Endometrium (tissue), 2 donors: Measurements from ENCODE around the gene USP31.

Experiments used
- FAIRE-seq: peaks from 2 replicates; lab custom pipeline; 2012; peaks lifted over from hg19 to GRCh38; lab: Jason Lieb, UNC
- donor health status: control.
- donor health status: control.

The USP31 gene

GRCh38 chr16:23059433-23059832 lies 89.8 kb downstream of the USP31 start:
- FAIRE-seq, result no peak

- FAIRE-seq, result no peak
Observed at GRCh38 chr16:23058576-23058975, 90.7 kb downstream of the USP31 start.

- no peak for FAIRE-seq
Observed at GRCh38 chr16:23057013-23057596, 92.1 kb downstream of the USP31 start.

GRCh38 chr16:23055481-23055880 lies 93.8 kb downstream of the USP31 start:
- FAIRE-seq, result no peak

- FAIRE-seq, result no peak
Observed at GRCh38 chr16:23052908-23053580, 96.2 kb downstream of the USP31 start.

GRCh38 chr16:23052221-23052620 lies 97.0 kb downstream of the USP31 start:
- no peak for FAIRE-seq

GRCh38 chr16:23051587-23051986 lies 97.7 kb downstream of the USP31 start:
- FAIRE-seq, result no peak

- FAIRE-seq, result no peak
Observed at GRCh38 chr16:23048164-23048563, 101.1 kb downstream of the USP31 start.

GRCh38 chr16:23045025-23045424 lies 104.2 kb downstream of the USP31 start:
- no peak for FAIRE-seq

- FAIRE-seq, result no peak
Observed at GRCh38 chr16:23040246-23040645, 109.0 kb downstream of the USP31 start.

- FAIRE-seq, result no peak
Observed at GRCh38 chr16:23039118-23039517, 110.1 kb downstream of the USP31 start.

GRCh38 chr16:23035240-23035639 lies 114.0 kb downstream of the USP31 start:
- FAIRE-seq, result no peak

- FAIRE-seq, result no peak
Observed at GRCh38 chr16:23031508-23032098, 117.6 kb downstream of the USP31 start.

- FAIRE-seq, result no peak
Observed at GRCh38 chr16:23029733-23030420, 119.4 kb downstream of the USP31 start.

GRCh38 chr16:23027386-23027785 lies 121.9 kb downstream of the USP31 start:
- no peak for FAIRE-seq

GRCh38 chr16:23026784-23027362 lies 122.4 kb downstream of the USP31 start:
- FAIRE-seq, result no peak

- no peak for FAIRE-seq
Observed at GRCh38 chr16:23025692-23026307, 123.5 kb downstream of the USP31 start.

- FAIRE-seq, result no peak
Observed at GRCh38 chr16:23024044-23024443, 125.2 kb downstream of the USP31 start.

GRCh38 chr16:23020084-23020483 lies 129.2 kb downstream of the USP31 start:
- no peak for FAIRE-seq

GRCh38 chr16:23016368-23016767 lies 132.9 kb downstream of the USP31 start:
- FAIRE-seq, result no peak

- FAIRE-seq, result no peak
Observed at GRCh38 chr16:23015580-23015979, 133.7 kb downstream of the USP31 start.

- no peak for FAIRE-seq
Observed at GRCh38 chr16:23014592-23014991, 134.7 kb downstream of the USP31 start.
